Measurements from ENCODE around the gene TPCN2.

TPCN2 gene

DNA sequence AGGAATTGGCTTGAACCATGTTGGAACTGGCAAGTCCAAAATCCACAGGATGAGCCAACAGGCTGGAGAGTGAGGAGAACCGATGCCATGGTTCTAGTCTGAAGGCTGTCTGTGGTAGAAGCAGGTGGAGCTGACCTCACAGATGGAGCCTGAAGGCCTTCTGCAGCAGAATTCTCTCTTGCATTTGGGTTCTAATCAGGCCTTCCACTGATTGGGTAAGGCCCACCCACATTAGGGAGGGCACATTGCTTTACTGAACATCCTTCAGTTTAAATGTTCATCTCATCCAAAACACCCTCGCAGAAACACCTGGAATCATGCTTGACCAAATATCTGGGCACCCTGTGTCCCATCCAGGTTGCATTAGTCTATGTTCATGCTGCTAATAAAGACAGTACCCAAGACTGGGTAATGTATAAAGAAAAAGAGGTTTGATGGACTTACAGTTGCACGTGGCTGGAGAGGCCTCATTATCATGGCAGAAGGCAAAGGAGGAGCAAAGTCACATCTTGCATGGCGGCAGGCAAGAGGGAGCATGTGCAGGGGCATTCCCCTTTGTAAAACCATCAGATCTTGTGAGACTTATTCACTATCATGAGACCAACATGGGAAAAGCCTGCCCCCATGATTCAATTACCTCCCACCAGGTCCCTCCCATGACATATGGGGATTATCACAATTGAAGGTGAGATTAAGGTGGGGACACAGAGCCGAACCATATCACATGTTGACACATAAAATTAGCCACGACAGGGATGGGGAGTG lies 122.9 kb downstream of the TPCN2 start:
- no peak for DNase-seq

DNA sequence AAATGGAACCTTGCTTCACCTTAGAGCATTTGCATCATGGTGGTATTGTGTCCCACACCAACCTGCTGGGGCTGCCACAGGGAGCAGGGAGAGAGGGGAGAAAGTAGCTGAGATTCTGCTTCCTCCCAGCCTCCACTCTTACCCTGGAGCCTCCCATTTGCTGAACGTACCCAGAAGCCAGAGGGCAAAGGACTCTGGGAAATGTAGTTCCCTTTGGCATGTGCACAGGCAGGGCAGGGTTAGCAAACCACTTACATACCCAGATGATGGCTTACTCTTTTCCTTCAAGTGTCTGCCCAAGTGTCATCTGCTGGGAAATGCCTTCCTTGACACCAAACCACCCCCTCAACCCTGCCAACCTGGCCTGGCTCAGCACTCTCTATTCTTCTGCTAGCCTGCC lies 123.9 kb downstream of the TPCN2 start:
- DNase-seq, result no peak

DNA sequence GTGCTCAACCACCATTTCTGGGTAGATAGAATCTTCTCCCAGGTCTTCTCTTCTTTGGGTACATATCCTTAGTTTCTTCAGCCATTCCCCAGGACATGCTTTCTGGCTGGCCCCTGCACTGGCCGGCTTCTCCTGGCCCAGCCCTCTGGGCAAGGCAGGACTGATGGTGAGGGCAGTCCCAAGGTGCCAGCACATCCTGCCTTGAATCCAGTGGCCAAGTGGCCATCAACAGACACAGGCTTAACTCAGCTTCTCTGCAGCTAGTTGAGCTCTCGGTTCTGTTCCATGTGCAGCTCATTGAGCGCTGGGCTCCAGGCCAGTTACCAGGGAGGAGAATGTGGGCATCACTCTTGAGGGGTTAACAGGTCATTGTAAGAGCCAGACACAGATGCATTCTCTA lies 124.6 kb downstream of the TPCN2 start:
- DNase-seq, result no peak

DNA sequence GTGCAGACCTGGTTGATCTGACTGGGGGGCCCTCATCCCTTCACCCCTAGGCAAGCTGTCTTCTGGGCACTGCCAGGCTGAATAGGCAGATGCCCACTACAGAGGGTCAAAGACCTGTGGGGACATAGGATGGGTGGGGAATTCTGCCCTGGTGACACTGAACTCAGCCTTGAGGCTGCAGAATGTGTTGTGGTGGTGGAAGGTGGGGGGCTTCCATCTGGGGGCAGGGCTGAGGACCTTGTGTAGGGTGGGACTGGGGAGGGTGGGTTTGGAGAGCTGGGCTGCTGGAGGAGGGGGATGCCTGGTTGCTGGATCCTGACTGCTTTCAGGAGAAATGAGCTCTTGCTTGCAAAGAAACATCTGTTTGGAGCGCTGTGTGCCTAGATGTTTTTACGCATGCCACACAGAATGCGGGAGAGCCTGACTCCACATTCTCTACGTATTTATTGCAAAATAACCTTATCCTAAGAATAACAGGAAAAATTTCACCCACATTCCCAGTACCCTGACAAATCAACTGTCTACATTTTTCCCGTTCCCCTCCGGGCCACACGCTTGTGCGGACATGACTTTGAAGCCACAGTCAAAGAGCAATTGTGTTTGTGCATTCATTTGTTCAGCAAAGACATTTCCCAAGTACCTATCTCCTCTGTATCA lies 125.3 kb downstream of the TPCN2 start:
- DNase-seq, result no peak

DNA sequence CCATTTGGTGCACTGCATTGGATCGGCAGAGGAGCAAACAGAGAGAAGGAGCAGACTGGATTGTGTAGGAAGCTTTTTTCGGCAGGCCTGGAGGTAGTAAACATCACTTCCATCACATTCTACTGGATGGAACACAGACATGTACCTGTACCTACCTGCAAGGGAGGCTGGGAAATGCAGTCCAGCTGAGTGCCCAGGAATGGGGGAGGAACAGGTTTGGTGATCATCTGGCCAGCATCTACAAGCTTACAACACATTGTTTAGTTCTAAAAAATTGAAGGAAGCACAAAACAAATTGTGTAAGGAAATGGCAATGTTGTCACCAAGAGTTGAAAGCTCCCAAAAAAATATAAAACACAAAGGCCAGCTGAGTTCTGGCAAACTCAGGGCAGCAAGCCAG lies 126.1 kb downstream of the TPCN2 start:
- DNase-seq, result no peak

DNA sequence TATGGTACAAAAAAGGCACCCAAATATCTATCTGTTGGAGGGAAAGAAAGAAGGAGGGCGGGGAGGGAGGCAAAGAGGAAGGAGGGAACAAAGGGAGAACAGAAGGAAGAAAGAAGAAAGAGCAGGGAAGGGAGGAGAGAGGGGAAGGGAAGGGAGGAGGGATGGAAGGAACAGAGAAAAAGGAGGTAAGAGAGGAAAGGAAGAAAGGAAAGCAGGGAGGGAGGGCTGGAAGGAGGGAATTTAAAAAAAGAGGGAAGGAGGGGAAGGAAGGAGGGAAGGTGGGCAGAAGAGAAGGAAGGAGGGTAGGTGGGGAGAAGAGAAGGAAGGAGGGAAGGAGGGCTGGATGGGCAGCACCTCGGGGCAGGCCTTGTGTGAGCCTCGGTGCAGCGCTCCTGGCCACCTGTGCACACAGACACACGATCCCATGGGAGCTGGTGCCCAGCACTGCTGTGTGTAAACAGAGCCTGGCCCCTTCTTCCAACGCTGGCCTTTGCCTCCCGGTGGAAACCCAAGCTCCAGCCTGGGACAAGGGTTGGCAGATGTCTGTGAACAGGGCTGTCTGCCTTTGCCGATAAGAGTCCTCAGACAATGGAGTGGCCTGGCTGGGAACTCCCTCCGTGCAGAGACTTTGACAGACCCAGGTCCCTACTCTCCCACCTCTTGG lies 130.2 kb downstream of the TPCN2 start:
- DNase-seq, result no peak

DNA sequence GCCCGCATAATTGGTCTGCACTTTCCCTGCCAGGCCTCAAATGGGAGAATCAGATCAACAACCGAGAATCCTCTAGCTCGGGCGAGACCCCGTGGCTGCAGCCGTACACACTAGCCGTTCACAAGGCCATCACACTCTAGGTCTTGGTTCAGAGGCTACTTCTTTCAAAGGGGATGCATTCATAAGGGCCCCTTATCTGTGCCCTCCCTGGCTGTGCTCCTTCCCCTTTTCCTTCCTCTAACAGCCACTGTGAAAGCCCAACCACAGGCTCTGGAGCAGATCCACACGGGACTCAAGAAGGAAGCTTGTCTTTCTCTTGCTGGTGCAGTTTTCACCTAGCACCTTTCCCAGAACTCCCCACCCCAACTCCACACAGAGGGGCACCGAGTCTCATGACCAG lies 131.5 kb downstream of the TPCN2 start:
- DNase-seq, result no peak

DNA sequence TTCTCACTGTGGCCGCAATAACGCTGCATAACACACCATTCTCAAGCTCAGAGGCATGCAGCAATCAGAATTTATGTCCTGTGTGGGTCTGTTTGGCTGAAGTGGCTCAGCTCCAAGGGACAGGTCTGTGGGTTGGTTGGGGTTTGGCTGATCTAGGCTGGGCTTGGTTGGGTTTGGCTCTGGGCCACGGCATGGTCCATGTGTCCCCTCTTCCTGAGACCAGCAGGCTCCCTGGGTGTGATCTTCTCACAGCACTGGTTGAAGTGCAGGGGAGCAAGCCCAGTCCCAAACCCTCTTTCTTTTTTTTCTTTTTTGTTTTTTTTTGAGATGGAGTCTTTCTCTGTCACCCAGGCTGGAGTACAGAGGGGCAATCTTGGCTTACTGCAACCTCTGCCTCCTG lies 132.0 kb downstream of the TPCN2 start:
- no peak for DNase-seq

DNA sequence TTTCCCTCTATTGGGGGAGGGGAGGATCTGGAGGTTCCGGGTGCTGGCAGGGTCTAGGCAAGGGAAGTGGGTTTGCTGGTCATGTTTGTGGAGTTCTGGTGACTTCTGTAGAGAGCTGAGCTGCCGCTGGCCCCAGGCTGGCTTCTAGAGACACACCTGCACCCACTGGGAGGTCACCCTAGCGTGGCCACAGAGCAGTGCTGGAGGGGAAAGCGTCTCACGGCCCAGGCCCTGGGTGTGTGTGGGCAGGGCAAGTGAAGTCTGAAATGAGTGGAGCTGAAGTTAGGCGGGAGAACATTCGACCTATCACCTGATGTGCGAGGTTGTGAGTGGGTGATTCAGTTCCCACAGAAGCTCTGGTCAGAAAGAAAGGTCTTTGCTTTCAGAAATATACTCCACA lies 134.9 kb downstream of the TPCN2 start:
- no peak for DNase-seq

Data from CD4-positive, alpha-beta T cell treated with Interleukin-21 for 1 hour (primary cell).